Lung (tissue), 12 donors: Measurements from ENCODE around the gene MRTFA. TPM values are rescaled to one million over a fixed set of nuclear protein-coding genes. Genes with fewer than 3 reads are reported as not detected.

Source experiments
- ATAC-seq: fragments of 200-7000 bp; cut with Tn5 transposase; one replicate; pipeline ENCODE4 v1.9.1; 2020; ENCODE audit warnings: moderate number of reproducible peaks; ENCODE audit not compliant: insufficient read depth, low FRiP score
- DNase-seq, 3 donors: peaks; one replicate each; pipeline ENCODE4 v3.0.0-alpha.2; 2013 to 2017
- H3K27ac ChIP-seq, 2 donors: one replicate each; pipeline ENCODE4 v1.5.1; 2013; ENCODE audit warnings: mild to moderate bottlenecking in 2 of 2, moderate library complexity in 2 of 2, control low read depth in 1 of 2, inconsistent platforms in 1 of 2, low read depth in 1 of 2, low read length in 1 of 2
- H3K27me3 ChIP-seq, 3 donors: one replicate each; pipeline ENCODE4 v1.5.1; 2013; ENCODE audit warnings: low read length in 2 of 3; ENCODE audit not compliant: control insufficient read depth in 3 of 3, insufficient read depth in 3 of 3
- H3K36me3 ChIP-seq, 4 donors: one replicate each; pipeline ENCODE4 v1.5.1; 2013; ENCODE audit warnings: low read length in 4 of 4, mild to moderate bottlenecking in 1 of 4, moderate library complexity in 1 of 4; ENCODE audit not compliant: control insufficient read depth in 4 of 4, insufficient read depth in 4 of 4
- H3K4me1 ChIP-seq, 5 donors: one replicate each; pipeline ENCODE4 v1.5.1; 2013; ENCODE audit warnings: low read length in 5 of 5, mild to moderate bottlenecking in 2 of 5, moderate library complexity in 1 of 5; ENCODE audit not compliant: control insufficient read depth in 5 of 5, insufficient read depth in 5 of 5
- H3K4me3 ChIP-seq: one replicate; pipeline ENCODE4 v1.5.1; 2013; ENCODE audit warnings: mild to moderate bottlenecking, control low read depth, moderate library complexity
- H3K9ac ChIP-seq, 2 donors: one replicate each; pipeline ENCODE4 v1.5.1; 2013; ENCODE audit warnings: low read length in 2 of 2, control low read depth in 1 of 2; ENCODE audit not compliant: insufficient read depth in 1 of 2
- H3K9me3 ChIP-seq, 4 donors: one replicate each; pipeline ENCODE4 v1.5.1; 2013; ENCODE audit warnings: low read length in 3 of 4, mild to moderate bottlenecking in 1 of 4, moderate library complexity in 1 of 4; ENCODE audit not compliant: control insufficient read depth in 4 of 4, insufficient read depth in 3 of 4
- CTCF ChIP-seq: IDR thresholded peaks from 2 replicates; pipeline ENCODE4 v1.5.1; 2012; ENCODE audit warnings: mild to moderate bottlenecking; ENCODE audit errors: control extremely low read depth, extremely low read depth
- WGBS, 2 donors: extraction: QIAGEN DNeasy Blood & Tissue Kit; methylation state at CpG; one replicate each; pipeline ENCODE4 v1.1.7; 2013; 5-methylcytosine and 5-hydroxymethylcytosine counted together
- polyA plus RNA-seq, 2 donors: library from polyadenylated mRNA; stranded (reverse); fragments of 200-250 nt; gene quantifications; one replicate each; pipeline ENCODE4 v1.2.1, GENCODE V29; 2013
- total RNA-seq, 2 donors: library from RNA; depleted of rRNA in 1 of 2; stranded (reverse); fragments of >200 nt in 1 of 2; gene quantifications; one replicate each; pipeline ENCODE4 v1.2.1, GENCODE V29; 2014 to 2021
- donor health status: control.
- donor health status: control.
- donor health status: Bipolar disorder and iron deficiency.
- donor health status: healthy.
- donor health status: DM: yes; HTN: yes; CAD: no.

Gene MRTFA
- total and polyA plus RNA-seq, 4 donors, result 26.3 to 64.0 (median 40.1) TPM

- 46 to 69% methylated on average over 11 of the region's 11 CpGs for WGBS, 2 donors
- TF ChIP-seq CTCF, result no peak
- Histone ChIP-seq H3K4me3 (no peak overlapping the region), H3K27me3 (no peaks in the 10 kb centered on the region), H3K9ac (peak overlapping the region in 1 of 2 donors; percentile 30), H3K4me1 (peaks cover 0 to 25% (median 10%) of the 10 kb centered on the region in 5 donors), H3K27ac (peak overlapping the region; percentile 30 to 69), H3K36me3 (no peaks in the 10 kb centered on the region), H3K9me3 (no peaks in the 10 kb centered on the region)
- DNase-seq (peak; percentile 80 to 93 (median 88)), ATAC-seq (no peak)
These were observed 18.1 kb upstream of the MRTFA start for GRCh38 chr22:40654522-40655167.

- 95 to 96% methylated on average over 9 of the region's 9 CpGs for WGBS, 2 donors
- no peak for TF ChIP-seq CTCF
These were observed 16.8 kb upstream of the MRTFA start for GRCh38 chr22:40653361-40653760.

GRCh38 chr22:40651563-40652501 lies 15.3 kb upstream of the MRTFA start:
- Histone ChIP-seq H3K9ac (peak overlapping the region; percentile 43 to 92), H3K9me3 (no peaks in the 10 kb centered on the region), H3K4me1 (peaks cover 0 to 25% (median 10%) of the 10 kb centered on the region in 5 donors), H3K36me3 (no peaks in the 10 kb centered on the region), H3K4me3 (no peak overlapping the region), H3K27me3 (no peaks in the 10 kb centered on the region), H3K27ac (peak overlapping the region; percentile 87 to 94)
- TF ChIP-seq CTCF, result no peak
- 54 to 69% methylated on average over 24 to 33 of the region's 33 CpGs for WGBS, 2 donors
- DNase-seq (peak; percentile 96 to 99 (median 98)), ATAC-seq (peak; percentile 92)

More at GRCh38 chr22:40653361-40653760, 16.8 kb upstream of the MRTFA start:
- Histone ChIP-seq H3K4me1 (peaks cover 0 to 25% (median 10%) of the 10 kb centered on the region in 5 donors), H3K27ac (peak overlapping the region in 1 of 2 donors; percentile 17), H3K9me3 (no peaks in the 10 kb centered on the region), H3K9ac (no peak overlapping the region), H3K27me3 (no peaks in the 10 kb centered on the region), H3K36me3 (no peaks in the 10 kb centered on the region), H3K4me3 (no peak overlapping the region)
- DNase-seq (no peak), ATAC-seq (no peak)
